Measurements from ENCODE around the gene ZNF490.
A peak's percentile ranks its signal among the peaks of the same experiment; 100 is the strongest.
"Not testable (repeated sequence)": the region's sequence is repeated elsewhere in the genome, so short reads cannot be mapped to it uniquely, and the experiment has no call there.

The ZNF490 gene

GRCh38 chr19:12610540-12611360 is at the start of gene ZNF490, which contains the start of gene ZNF791:
Gene ZNF490, minus strand, starts transcription at chr19:12610813. Its CDS starts 133 bp downstream, at chr19:12610680.
Gene ZNF791, plus strand, starts transcription at chr19:12610920. Its CDS starts 160 bp downstream, at chr19:12611080.
- peak; percentile 98 for DNase-seq

DNA sequence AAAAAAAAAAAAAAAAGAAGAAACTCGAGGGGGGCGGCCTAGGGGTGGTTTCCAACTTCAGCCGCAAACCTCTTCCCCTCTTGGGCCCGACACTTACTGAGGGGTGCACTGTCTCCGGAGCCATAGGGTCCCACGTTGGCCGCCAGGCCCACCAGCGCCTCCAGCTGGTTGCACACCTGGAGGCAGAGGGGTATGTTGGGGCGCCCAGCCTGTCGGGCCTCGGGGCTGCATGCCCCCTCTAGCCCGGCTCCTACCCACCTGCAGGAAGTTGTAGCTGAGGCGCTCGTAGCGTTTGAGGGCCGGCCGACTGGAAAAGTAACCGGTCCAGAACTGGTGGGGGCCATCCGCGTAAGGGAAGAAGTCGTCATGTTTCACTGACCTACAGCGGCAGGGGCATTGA is 47.4 kb upstream of the ZNF490 start:
- DNase-seq, result no peak

- DNase-seq, result no peak
Observed at GRCh38 chr19:12656899-12657571, 46.4 kb upstream of the ZNF490 start.

DNA sequence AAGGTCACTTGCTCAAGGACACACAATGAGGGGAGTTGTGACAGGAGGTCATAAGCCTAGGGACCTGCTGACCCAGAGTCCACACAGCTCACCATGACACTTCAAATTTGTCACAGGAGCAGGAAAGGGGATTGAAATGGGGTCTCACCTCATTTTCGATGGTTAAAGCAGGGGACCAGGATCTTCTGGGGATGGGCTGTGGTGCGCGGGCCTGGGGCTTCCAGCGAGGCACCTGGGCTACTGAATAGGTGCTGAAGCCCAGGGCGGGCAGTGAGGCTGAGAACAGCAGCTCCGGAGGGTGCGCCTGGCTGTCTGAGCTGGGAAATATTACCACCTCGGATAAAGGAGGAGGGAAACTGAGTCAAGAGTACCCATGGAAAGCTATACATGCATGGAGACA is 44.9 kb upstream of the ZNF490 start:
- DNase-seq, result no peak

DNA sequence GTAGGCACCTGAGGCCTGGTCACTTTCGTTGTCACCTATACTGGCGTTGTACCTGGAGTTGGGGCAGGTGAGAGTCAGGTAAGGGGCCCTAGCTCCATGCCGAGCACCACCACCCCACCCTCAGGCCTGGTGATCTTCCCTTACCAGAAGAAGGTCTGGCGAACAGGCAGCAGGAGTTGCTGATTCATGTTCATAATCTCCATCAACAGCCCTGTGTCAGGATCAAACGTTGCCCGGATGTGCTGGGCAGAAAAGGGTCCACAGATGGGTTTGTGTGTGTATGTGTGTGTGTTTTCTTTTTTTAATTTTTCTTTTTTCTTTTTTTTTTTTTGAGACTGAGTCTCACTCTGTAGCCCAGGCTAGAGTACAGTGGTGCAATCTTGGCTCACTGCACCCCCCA is 41.6 kb upstream of the ZNF490 start:
- DNase-seq, result no peak

DNA sequence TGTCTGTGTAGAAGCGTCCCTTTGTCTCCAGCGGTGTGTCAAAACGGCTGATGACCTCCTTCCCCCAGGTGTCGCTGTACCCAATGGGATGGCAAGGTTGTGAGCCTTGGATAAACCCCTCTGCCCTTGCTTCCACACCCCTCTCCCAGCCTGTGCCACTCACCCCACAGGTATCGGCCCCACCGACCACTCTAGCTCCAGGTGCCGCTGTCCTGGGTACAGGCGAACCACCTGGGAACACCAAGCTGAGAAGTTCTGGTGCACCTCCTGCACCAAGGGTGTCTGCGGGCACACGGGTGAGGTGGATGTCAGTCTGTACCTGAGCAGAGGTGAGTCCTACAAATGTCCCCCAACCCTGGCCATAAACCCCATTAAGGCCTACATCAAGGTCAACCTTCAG is 39.3 kb upstream of the ZNF490 start:
- DNase-seq, result no peak

GRCh38 chr19:12648088-12648487 is 37.5 kb upstream of the ZNF490 start:
- no peak for DNase-seq

DNA sequence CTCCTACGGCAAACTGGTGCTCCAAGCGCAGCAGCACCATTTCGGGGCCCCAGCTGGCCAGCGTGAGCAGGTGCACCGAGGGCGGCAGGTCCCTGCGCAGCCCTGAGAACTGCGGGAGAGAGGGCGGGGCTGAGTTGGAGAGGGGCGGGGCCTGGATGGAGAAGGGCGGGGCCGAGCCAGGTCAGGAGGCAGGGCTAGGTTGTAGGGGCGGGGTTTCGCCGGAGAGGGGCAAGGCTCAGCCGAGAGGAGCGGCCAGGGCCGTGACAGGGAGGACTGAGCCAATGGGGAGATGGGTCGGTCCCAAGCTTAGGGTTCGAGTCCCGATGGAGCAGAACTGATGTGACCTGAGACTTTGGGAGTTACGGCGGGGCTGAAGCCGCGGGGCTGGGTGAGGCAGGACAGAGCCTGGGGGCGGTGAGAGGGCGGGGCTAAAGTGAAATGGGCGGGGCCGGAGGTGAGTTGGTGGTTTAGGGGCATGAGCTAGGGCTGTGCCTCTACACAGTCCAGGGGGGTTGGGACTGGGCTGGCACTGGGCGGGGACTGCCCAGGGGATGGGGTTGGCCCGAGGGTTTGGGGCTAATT is 37.0 kb upstream of the ZNF490 start:
- DNase-seq, result no peak

DNA sequence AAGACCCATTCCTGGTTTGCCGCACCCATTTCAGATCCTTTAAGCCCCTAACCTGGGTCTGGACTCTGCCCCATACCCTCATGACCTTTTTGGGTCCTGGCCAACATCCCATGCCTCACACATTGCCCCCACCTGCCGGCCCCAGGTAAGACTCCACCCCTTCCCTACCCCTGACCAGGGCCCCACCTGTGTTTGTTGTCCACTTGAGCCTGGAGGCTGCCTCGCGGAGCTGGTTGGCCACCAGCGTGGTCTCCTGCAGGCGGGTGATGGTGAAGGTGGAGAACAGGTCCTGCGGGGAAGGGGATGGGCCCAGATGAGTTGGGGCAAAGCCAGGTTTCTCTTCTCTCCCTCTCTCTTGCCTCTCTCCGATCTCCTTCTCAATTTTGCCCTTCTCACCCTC is 36.4 kb upstream of the ZNF490 start:
- DNase-seq, result no peak

GRCh38 chr19:12646551-12646950 is 35.9 kb upstream of the ZNF490 start:
- DNase-seq, result no peak

GRCh38 chr19:12643716-12644115 is 33.1 kb upstream of the ZNF490 start:
- not testable (repeated sequence) for DNase-seq

DNA sequence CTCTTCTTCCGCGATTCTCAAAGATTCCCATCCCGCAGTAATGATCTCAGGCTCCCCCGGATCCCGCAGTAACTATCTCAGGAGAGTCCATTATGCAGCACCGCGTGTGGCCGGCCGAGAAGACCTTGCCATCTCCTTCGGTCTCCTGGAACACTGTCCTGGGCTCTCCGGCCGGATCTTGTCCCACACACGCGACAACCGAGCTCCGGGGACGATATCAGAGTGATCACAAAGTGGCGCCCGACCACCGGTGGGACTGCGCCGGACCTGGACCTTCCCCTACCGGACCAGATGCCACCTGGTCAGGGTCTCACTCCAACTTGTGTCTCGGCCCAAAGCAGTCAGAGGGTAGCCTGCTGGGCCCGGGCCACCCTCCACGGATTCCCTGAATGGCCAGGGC is 31.9 kb upstream of the ZNF490 start:
- no peak for DNase-seq

DNA sequence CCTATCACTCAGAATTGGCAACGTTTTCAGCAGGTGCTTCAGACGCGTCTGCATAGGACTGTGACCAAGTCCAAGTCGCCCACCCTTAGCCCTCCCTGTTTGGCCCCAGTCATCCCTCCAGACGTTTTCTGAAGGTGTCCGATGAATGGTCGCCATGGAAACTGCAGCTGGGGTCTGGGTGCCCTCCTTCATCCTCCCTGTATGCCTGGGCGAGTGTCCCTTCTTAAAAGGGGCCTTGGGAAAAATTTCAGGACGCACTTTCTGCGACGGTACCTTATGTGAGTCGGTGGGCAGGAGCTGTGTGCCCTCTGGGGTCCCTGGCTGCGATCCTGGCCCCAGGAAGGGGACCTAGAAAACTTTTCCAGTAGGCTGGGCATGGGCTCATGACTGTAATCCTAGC is 30.8 kb upstream of the ZNF490 start:
- no peak for DNase-seq

DNA sequence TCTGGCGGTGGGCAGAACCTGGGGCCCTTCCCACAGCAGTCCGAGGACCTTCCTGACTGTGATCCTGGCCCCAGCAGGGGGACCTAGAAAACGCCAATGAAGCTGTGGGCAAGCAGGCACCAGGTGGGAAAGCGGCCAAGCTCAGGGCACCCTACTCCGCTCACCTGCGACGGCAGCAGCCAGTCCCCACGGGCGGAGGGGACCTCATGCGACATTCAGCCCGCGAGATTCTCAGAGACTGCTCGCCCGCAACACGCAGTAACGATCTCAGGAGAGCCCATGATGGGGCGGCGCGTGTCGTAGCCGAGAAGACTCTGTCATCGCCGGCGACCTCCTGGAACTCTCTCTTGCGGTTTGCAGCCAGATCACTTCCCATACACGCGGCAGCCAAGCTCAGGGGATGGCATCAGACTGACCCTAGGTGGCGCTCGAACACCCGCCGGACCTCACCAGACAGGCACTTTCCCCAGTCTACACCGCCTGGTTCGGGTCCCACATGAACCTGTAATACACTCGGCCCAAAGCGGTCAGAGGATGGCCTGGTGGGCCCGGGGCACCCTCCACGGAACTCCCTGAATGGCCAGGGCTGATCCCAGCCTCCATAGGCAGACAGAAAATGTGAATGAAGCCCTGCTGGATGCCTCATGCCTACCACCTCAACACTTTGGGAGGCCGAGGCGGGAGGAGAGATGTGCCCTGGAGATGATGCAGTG is 29.4 kb upstream of the ZNF490 start:
- DNase-seq, result peak; percentile 91

DNA sequence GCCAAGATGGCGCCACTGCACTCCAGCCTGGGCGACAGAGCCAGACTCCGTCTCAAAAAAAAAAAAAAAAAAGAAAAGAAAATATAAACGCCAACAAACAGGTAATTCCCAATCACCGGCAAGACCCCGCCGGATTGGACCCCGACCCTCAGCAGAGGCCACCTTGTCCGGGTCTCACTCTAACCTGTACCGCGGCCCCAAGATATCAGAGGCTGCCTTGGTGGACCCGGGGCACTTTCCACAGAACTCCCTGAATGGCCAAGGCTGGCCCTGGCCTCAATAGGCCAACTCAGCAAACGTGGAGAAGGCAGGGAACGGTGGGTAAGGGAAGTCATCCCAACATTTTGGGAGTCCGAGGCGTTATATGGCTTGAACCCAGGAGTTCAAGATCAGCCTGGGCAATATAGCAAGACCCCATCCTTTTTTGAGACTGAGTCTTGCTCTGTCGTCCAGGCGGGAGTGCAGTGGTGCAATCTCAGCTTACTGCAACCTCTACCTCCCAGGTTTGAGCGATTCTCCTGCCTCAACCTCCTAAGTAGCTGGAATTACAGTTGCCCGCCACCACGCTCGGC is 28.1 kb upstream of the ZNF490 start:
- no peak for DNase-seq

- no peak for DNase-seq
Observed at GRCh38 chr19:12636631-12637030, 26.0 kb upstream of the ZNF490 start.

DNA sequence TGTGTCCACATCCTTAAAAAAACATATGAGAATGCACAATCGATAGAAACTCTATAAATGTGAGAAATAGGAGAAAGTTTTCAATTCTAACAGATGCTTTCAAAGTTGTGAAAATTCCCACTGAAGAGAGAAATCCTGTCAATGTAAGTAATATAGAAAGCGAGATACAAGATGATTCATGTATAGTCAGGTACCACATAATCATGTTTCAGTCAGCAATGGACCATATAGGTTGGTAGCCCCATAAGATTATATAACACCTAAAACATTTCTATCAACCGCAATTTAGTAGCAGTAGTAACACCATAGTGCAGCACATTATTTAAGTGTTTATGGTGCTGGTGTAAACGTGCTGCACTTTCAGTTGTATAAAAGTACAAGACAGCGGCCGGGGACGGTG is 18.6 kb upstream of the ZNF490 start:
- DNase-seq, result no peak

- no peak for DNase-seq
Observed at GRCh38 chr19:12628040-12629022, 17.7 kb upstream of the ZNF490 start.

GRCh38 chr19:12626958-12627357 is 16.3 kb upstream of the ZNF490 start:
- DNase-seq, result no peak

DNA sequence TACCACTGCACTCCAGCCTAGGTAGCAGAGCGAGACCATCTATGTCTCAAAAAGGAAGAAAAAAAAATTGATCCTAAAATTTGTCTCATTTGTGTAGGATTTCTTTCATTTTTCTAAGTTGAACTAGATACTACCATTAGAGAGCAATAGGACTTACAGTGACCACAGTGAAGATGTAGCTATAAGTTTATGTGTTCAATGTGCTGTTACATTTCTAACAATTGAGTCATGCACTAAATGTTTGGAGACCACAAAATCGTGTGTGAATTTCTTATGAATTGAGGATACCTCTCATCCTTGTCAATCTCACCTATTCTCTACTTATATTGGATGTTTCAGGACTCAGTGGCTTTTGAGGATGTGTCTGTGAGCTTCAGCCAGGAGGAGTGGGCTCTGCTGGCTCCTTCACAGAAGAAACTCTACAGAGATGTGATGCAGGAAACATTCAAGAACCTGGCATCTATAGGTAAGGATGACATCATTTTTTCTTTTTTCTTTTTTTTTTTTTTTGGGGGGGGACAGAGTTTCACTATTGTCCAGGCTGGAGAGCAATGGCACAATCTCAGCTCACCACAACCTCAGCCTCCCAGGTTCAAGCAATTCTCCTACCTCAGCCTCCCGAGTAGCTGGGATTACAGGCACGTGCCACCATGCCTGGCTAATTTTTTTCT is 12.9 kb upstream of the ZNF490 start:
- DNase-seq, result no peak

All from DMS79 treated with DMSO at 0.1 percent for 48 hours (cell line).